ENCODE data around the gene SUMF2.

DNA sequence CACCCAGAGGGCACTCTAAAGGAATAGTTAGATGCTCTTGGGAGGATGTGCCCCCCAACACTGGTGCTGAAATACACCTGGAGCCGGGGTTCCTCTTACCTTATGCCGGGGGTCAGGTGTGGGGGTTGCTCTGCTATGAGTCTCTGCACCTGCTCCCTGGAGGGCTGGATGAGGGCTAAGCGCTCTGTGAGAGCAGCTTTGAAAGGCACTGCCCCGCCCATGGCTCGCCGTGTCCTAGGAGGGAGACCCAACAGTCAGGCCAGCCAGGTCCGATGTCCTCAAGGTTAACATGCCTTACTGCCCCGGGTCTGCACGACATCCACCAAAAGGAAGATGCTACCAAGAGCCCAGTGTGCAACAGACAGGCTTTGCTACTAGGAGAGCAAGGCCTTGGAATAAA, 44.6 kb upstream of the SUMF2 start:
- TF ChIP-seq, protein P1, sequence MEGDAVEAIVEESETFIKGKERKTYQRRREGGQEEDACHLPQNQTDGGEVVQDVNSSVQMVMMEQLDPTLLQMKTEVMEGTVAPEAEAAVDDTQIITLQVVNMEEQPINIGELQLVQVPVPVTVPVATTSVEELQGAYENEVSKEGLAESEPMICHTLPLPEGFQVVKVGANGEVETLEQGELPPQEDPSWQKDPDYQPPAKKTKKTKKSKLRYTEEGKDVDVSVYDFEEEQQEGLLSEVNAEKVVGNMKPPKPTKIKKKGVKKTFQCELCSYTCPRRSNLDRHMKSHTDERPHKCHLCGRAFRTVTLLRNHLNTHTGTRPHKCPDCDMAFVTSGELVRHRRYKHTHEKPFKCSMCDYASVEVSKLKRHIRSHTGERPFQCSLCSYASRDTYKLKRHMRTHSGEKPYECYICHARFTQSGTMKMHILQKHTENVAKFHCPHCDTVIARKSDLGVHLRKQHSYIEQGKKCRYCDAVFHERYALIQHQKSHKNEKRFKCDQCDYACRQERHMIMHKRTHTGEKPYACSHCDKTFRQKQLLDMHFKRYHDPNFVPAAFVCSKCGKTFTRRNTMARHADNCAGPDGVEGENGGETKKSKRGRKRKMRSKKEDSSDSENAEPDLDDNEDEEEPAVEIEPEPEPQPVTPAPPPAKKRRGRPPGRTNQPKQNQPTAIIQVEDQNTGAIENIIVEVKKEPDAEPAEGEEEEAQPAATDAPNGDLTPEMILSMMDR (IDR thresholded peaks at IDR 0.05) = no peak
- TF ChIP-seq, protein P2, sequence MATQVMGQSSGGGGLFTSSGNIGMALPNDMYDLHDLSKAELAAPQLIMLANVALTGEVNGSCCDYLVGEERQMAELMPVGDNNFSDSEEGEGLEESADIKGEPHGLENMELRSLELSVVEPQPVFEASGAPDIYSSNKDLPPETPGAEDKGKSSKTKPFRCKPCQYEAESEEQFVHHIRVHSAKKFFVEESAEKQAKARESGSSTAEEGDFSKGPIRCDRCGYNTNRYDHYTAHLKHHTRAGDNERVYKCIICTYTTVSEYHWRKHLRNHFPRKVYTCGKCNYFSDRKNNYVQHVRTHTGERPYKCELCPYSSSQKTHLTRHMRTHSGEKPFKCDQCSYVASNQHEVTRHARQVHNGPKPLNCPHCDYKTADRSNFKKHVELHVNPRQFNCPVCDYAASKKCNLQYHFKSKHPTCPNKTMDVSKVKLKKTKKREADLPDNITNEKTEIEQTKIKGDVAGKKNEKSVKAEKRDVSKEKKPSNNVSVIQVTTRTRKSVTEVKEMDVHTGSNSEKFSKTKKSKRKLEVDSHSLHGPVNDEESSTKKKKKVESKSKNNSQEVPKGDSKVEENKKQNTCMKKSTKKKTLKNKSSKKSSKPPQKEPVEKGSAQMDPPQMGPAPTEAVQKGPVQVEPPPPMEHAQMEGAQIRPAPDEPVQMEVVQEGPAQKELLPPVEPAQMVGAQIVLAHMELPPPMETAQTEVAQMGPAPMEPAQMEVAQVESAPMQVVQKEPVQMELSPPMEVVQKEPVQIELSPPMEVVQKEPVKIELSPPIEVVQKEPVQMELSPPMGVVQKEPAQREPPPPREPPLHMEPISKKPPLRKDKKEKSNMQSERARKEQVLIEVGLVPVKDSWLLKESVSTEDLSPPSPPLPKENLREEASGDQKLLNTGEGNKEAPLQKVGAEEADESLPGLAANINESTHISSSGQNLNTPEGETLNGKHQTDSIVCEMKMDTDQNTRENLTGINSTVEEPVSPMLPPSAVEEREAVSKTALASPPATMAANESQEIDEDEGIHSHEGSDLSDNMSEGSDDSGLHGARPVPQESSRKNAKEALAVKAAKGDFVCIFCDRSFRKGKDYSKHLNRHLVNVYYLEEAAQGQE (IDR thresholded peaks at IDR 0.05) = no peak
- TF ChIP-seq BHLHE40 (IDR thresholded peaks at IDR 0.05; ENCODE audit: low read depth, low read length) (no peak), RFX5 (IDR thresholded peaks at IDR 0.05) (no peak), RARB (CRISPR knock-in tag; IDR thresholded peaks at IDR 0.05) (no peak), JUN (IDR thresholded peaks at IDR 0.05) (no peak), HOXA7 (CRISPR knock-in tag; IDR thresholded peaks at IDR 0.05) (no peak), NPAS2 (CRISPR knock-in tag; IDR thresholded peaks at IDR 0.05; ENCODE audit: borderline replicate concordance) (no peak), POLR2A (IDR thresholded peaks at IDR 0.05; ENCODE audit: low read length) (no peak), CBX8 (IDR thresholded peaks at IDR 0.05) (no peak), CEBPB (IDR thresholded peaks at IDR 0.05) (no peak), HEYL (CRISPR knock-in tag; IDR thresholded peaks at IDR 0.05) (no peak)
- TF ChIP-seq, protein P3, sequence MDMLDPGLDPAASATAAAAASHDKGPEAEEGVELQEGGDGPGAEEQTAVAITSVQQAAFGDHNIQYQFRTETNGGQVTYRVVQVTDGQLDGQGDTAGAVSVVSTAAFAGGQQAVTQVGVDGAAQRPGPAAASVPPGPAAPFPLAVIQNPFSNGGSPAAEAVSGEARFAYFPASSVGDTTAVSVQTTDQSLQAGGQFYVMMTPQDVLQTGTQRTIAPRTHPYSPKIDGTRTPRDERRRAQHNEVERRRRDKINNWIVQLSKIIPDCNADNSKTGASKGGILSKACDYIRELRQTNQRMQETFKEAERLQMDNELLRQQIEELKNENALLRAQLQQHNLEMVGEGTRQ (IDR thresholded peaks at IDR 0.05) = no peak

Measured in A549 (cell line).